ENCODE data around the gene BRK1.
"Not testable (repeated sequence)": the region's sequence is repeated elsewhere in the genome, so short reads cannot be mapped to it uniquely, and the experiment has no call there.

DNA sequence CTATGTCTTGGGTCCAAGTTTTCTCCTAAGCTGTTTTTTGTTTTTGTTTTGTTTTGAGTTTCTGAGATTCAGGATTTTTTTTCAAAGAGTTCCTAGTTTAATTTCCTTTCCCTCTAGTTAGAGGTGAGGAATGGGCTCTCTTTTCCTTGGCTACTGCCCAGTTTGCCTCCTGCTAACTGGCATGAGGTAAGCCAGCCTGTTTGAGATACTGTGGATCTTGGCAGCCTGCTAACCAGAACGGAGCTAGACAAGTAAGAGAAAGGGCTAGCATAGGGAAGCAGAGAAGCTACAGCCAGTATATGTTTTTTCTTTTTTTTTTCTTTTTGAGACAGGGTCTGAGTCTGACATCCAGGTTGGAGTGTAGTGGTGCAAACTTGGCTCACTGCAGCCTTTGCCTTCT lies 24.7 kb upstream of the BRK1 start:
- TF ChIP-seq, protein P1, sequence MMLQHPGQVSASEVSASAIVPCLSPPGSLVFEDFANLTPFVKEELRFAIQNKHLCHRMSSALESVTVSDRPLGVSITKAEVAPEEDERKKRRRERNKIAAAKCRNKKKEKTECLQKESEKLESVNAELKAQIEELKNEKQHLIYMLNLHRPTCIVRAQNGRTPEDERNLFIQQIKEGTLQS (IDR thresholded peaks at IDR 0.05; ENCODE audit: borderline replicate concordance, extremely low read depth, low read depth, low read length): not testable (repeated sequence)
- not testable (repeated sequence) for TF ChIP-seq HDAC6 (IDR thresholded peaks at IDR 0.05; ENCODE audit: unreplicated experiment); ZNF24 (IDR thresholded peaks at IDR 0.05); EZH2 (IDR thresholded peaks at IDR 0.05; ENCODE audit: borderline replicate concordance, control insufficient read depth, low read depth, low read length); WRNIP1 (IDR thresholded peaks at IDR 0.05; ENCODE audit: borderline replicate concordance, low read depth, low read length); ZNF384 (IDR thresholded peaks at IDR 0.05; ENCODE audit: borderline replicate concordance, low read depth, low read length); POLR2AphosphoS5 (IDR thresholded peaks at IDR 0.05; ENCODE audit: low read length); HDAC2 (IDR thresholded peaks at IDR 0.05)
- TF ChIP-seq, protein P2, sequence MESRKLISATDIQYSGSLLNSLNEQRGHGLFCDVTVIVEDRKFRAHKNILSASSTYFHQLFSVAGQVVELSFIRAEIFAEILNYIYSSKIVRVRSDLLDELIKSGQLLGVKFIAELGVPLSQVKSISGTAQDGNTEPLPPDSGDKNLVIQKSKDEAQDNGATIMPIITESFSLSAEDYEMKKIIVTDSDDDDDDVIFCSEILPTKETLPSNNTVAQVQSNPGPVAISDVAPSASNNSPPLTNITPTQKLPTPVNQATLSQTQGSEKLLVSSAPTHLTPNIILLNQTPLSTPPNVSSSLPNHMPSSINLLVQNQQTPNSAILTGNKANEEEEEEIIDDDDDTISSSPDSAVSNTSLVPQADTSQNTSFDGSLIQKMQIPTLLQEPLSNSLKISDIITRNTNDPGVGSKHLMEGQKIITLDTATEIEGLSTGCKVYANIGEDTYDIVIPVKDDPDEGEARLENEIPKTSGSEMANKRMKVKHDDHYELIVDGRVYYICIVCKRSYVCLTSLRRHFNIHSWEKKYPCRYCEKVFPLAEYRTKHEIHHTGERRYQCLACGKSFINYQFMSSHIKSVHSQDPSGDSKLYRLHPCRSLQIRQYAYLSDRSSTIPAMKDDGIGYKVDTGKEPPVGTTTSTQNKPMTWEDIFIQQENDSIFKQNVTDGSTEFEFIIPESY (IDR thresholded peaks at IDR 0.05): not testable (repeated sequence)
- TF ChIP-seq, protein P3, sequence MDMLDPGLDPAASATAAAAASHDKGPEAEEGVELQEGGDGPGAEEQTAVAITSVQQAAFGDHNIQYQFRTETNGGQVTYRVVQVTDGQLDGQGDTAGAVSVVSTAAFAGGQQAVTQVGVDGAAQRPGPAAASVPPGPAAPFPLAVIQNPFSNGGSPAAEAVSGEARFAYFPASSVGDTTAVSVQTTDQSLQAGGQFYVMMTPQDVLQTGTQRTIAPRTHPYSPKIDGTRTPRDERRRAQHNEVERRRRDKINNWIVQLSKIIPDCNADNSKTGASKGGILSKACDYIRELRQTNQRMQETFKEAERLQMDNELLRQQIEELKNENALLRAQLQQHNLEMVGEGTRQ (IDR thresholded peaks at IDR 0.05; ENCODE audit: borderline replicate concordance, low read depth, low read length): not testable (repeated sequence)
- TF ChIP-seq, protein P4, sequence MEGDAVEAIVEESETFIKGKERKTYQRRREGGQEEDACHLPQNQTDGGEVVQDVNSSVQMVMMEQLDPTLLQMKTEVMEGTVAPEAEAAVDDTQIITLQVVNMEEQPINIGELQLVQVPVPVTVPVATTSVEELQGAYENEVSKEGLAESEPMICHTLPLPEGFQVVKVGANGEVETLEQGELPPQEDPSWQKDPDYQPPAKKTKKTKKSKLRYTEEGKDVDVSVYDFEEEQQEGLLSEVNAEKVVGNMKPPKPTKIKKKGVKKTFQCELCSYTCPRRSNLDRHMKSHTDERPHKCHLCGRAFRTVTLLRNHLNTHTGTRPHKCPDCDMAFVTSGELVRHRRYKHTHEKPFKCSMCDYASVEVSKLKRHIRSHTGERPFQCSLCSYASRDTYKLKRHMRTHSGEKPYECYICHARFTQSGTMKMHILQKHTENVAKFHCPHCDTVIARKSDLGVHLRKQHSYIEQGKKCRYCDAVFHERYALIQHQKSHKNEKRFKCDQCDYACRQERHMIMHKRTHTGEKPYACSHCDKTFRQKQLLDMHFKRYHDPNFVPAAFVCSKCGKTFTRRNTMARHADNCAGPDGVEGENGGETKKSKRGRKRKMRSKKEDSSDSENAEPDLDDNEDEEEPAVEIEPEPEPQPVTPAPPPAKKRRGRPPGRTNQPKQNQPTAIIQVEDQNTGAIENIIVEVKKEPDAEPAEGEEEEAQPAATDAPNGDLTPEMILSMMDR (IDR thresholded peaks at IDR 0.05 in 2 of 3, conservative IDR thresholded peaks at IDR 0.05 in 1 of 3; ENCODE audit: control insufficient read depth in 2 of 3, extremely low read depth in 1 of 3, insufficient read depth in 1 of 3, low read depth in 3 of 3, low read length in 3 of 3): not testable (repeated sequence)
- TF ChIP-seq, protein P5, sequence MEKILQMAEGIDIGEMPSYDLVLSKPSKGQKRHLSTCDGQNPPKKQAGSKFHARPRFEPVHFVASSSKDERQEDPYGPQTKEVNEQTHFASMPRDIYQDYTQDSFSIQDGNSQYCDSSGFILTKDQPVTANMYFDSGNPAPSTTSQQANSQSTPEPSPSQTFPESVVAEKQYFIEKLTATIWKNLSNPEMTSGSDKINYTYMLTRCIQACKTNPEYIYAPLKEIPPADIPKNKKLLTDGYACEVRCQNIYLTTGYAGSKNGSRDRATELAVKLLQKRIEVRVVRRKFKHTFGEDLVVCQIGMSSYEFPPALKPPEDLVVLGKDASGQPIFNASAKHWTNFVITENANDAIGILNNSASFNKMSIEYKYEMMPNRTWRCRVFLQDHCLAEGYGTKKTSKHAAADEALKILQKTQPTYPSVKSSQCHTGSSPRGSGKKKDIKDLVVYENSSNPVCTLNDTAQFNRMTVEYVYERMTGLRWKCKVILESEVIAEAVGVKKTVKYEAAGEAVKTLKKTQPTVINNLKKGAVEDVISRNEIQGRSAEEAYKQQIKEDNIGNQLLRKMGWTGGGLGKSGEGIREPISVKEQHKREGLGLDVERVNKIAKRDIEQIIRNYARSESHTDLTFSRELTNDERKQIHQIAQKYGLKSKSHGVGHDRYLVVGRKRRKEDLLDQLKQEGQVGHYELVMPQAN (conservative IDR thresholded peaks at IDR 0.05): not testable (repeated sequence)

All from GM12878 (cell line).